CD14-positive monocyte (primary cell): ENCODE measurements around the gene ADAMTS17. TPM values are rescaled to one million over a fixed set of nuclear protein-coding genes. Genes with fewer than 3 reads are reported as not detected.

Experiments
- DNase-seq, 3 donors: peaks; one replicate each; pipeline ENCODE4 v3.0.0-alpha.2; 2011 to 2022
- H2AFZ ChIP-seq: 2 replicates; pipeline ENCODE4 v1.6.0; 2012; ENCODE audit warnings: mild to moderate bottlenecking, low read depth, low read length, inconsistent platforms; ENCODE audit not compliant: insufficient read depth, poor library complexity, severe bottlenecking
- H3K27ac ChIP-seq, 2 donors: 1 replicate in 1 of 2; 2 replicates in 1 of 2; pipeline ENCODE4 v1.5.1; 2012 to 2013; ENCODE audit warnings: low read length in 2 of 2, control low read depth in 1 of 2, inconsistent platforms in 1 of 2, low read depth in 1 of 2, mild to moderate bottlenecking in 1 of 2
- H3K27me3 ChIP-seq, 2 donors: one replicate each; pipeline versions ENCODE4 v1.6.0 to v1.6.1; 2011 to 2013; ENCODE audit warnings: low read length in 2 of 2; ENCODE audit not compliant: control insufficient read depth in 2 of 2, insufficient read depth in 2 of 2
- H3K36me3 ChIP-seq, 2 donors: replicated peaks in 1 of 2; 1 replicate in 1 of 2; 2 replicates in 1 of 2; pipeline versions ENCODE4 v1.5.1 to v1.6.1; 2012 to 2013; ENCODE audit warnings: low read length in 2 of 2, control low read depth in 1 of 2, inconsistent platforms in 1 of 2, mild to moderate bottlenecking in 1 of 2; ENCODE audit not compliant: insufficient read depth in 2 of 2, control insufficient read depth in 1 of 2
- H3K4me1 ChIP-seq, 2 donors: 1 replicate in 1 of 2; 2 replicates in 1 of 2; pipeline versions ENCODE4 v1.5.1 to v1.6.1; 2012 to 2013; ENCODE audit warnings: low read length in 2 of 2, control low read depth in 1 of 2, inconsistent platforms in 1 of 2, mild to moderate bottlenecking in 1 of 2, moderate library complexity in 1 of 2; ENCODE audit not compliant: insufficient read depth in 2 of 2, control insufficient read depth in 1 of 2
- H3K4me2 ChIP-seq: replicated peaks from 2 replicates; pipeline ENCODE3; 2012; ENCODE audit warnings: low read length, moderate library complexity, mild to moderate bottlenecking; ENCODE audit not compliant: poor library complexity, severe bottlenecking; ENCODE audit errors: extremely low read depth
- H3K4me3 ChIP-seq, 3 experiments: fragments of 200-600 bp in 1 of 3; sonication (generic) in 1 of 3; replicated peaks in 1 of 3; 1 replicate in 2 of 3; 2 replicates in 1 of 3; pipeline ENCODE4 v1.5.1; 2011 to 2013; ENCODE audit warnings: low read length in 3 of 3, mild to moderate bottlenecking in 3 of 3, control low read depth in 2 of 3, low read depth in 2 of 3, inconsistent platforms in 1 of 3, moderate library complexity in 1 of 3
- H3K79me2 ChIP-seq: 2 replicates; pipeline ENCODE4 v1.6.0; 2012; ENCODE audit warnings: mild to moderate bottlenecking, control low read depth, inconsistent platforms, low read length, moderate library complexity; ENCODE audit not compliant: insufficient read depth
- H3K9ac ChIP-seq: 2 replicates; pipeline ENCODE4 v1.6.0; 2017; ENCODE audit warnings: low read length, mild to moderate bottlenecking; ENCODE audit not compliant: insufficient read depth, poor library complexity, severe bottlenecking
- H3K9me3 ChIP-seq, 2 donors: replicated peaks in 1 of 2; 1 replicate in 1 of 2; 2 replicates in 1 of 2; pipeline versions ENCODE4 v1.5.1 to v1.6.1; 2012 to 2013; ENCODE audit warnings: low read length in 2 of 2, control low read depth in 1 of 2; ENCODE audit not compliant: control insufficient read depth in 1 of 2, insufficient read depth in 1 of 2
- H4K20me1 ChIP-seq: 2 replicates; pipeline ENCODE4 v1.6.0; 2012; ENCODE audit warnings: mild to moderate bottlenecking, low read length, control low read depth, moderate library complexity; ENCODE audit not compliant: insufficient read depth
- H3K27ac Mint-ChIP-seq, 7 donors: one replicate each; pipeline ENCODE4 v1.8.0; 2020; ENCODE audit warnings: mild to moderate bottlenecking in 7 of 7, mixed read lengths in 7 of 7, moderate library complexity in 6 of 7, inconsistent platforms in 2 of 7
- H3K27me3 Mint-ChIP-seq, 3 donors: one replicate each; pipeline ENCODE4 v1.8.0; 2021 to 2022; ENCODE audit warnings: low read depth in 3 of 3, mild to moderate bottlenecking in 3 of 3, mixed read lengths in 3 of 3, moderate library complexity in 3 of 3, inconsistent platforms in 1 of 3
- H3K36me3 Mint-ChIP-seq, 2 donors: one replicate each; pipeline ENCODE4 v1.8.0; 2020; ENCODE audit warnings: mixed read lengths in 2 of 2, inconsistent platforms in 1 of 2, mild to moderate bottlenecking in 1 of 2
- H3K4me1 Mint-ChIP-seq: one replicate; pipeline ENCODE4 v1.8.0; 2020; ENCODE audit warnings: mild to moderate bottlenecking, mixed read lengths
- H3K4me3 Mint-ChIP-seq, 2 donors: one replicate each; pipeline ENCODE4 v1.8.0; 2020; ENCODE audit warnings: mild to moderate bottlenecking in 2 of 2, mixed read lengths in 2 of 2, moderate library complexity in 1 of 2
- H3K9me3 Mint-ChIP-seq, 7 donors: one replicate each; pipeline ENCODE4 v1.8.0; 2020 to 2022; ENCODE audit warnings: mixed read lengths in 7 of 7, mild to moderate bottlenecking in 6 of 7, moderate library complexity in 6 of 7, inconsistent platforms in 2 of 7
- CTCF ChIP-seq: fragments of 200-600 bp; IDR thresholded peaks from one replicate; pipeline ENCODE4 v1.8.0; 2022; ENCODE audit warnings: antibody characterized with exemption, mild to moderate bottlenecking
- WGBS: methylation state at CpG from one replicate; pipeline ENCODE4 v1.1.5; 2013; ENCODE audit warnings: missing lambda C conversion rate; ENCODE audit not compliant: insufficient coverage; 5-methylcytosine and 5-hydroxymethylcytosine counted together
- intact Hi-C, 2 donors: fragments of 100-400 bp; cut with micrococcal nuclease; formaldehyde crosslinking; loops; one replicate each; pipeline versions ENCODE4 v1.15.0 to v1.15.1; 2023
- polyA plus RNA-seq, 3 donors: library from polyadenylated mRNA; depleted of rRNA in 1 of 3; unstranded in 2 of 3; stranded (reverse) in 1 of 3; fragments of 300-500 nt in 2 of 3; fragments of >200 nt in 1 of 3; fragmentation: Illumina TruSeq in 2 of 3; gene quantifications; 1 replicate in 2 of 3; 2 replicates in 1 of 3; pipeline ENCODE4 v1.2.3, GENCODE V29; 2012 to 2021

ADAMTS17 gene
- polyA plus RNA-seq, 3 donors: 0.03 to 0.25 TPM; not detected in 1

- Histone ChIP-seq H3K4me1 (no peaks in the 10 kb centered on the region), H3K9ac (no peak overlapping the region), H4K20me1 (no peaks in the 10 kb centered on the region), H3K4me2 (no peak overlapping the region), H3K27ac (no peak overlapping the region), H3K9me3 (peaks cover 0 to 5% of the 10 kb centered on the region in 2 donors), H2AFZ (no peak overlapping the region), H3K27me3 (peaks cover 5 to 29% of the 10 kb centered on the region in 2 donors), H3K79me2 (no peaks in the 10 kb centered on the region), H3K4me3 (no peak overlapping the region), H3K36me3 (no peaks in the 10 kb centered on the region)
- H3K4me3 Mint-ChIP-seq: no peak overlapping the region
- no peaks in the 10 kb centered on the region for H3K36me3 Mint-ChIP-seq
- intact Hi-C loops: no loop called here
- peak overlapping the region in 1 of 7 donors; percentile 31 for H3K27ac Mint-ChIP-seq
- no peak for DNase-seq
- H3K27me3 Mint-ChIP-seq: peaks cover 25 to 34% (median 27%) of the 10 kb centered on the region in 3 donors
- TF ChIP-seq CTCF: no peak
- no peaks in the 10 kb centered on the region for H3K4me1 Mint-ChIP-seq
- WGBS: 96% methylated on average over 4 of the region's 4 CpGs
- H3K9me3 Mint-ChIP-seq: peaks cover 3 to 17% (median 7%) of the 10 kb centered on the region in 7 donors
These were observed 355.9 kb downstream of the ADAMTS17 start for GRCh38 chr15:99985878-99986277.

GRCh38 chr15:99984491-99985243 is 357.1 kb downstream of the ADAMTS17 start:
- Mint-ChIP-seq H3K9me3 (peaks cover 2 to 13% (median 5%) of the 10 kb centered on the region in 7 donors), H3K4me1 (no peaks in the 10 kb centered on the region), H3K4me3 (peak overlapping the region in 1 of 2 donors; percentile 13), H3K27ac (no peak overlapping the region), H3K27me3 (peaks cover 25 to 36% (median 27%) of the 10 kb centered on the region in 3 donors), H3K36me3 (no peaks in the 10 kb centered on the region)
- H3K4me2 ChIP-seq: no peak overlapping the region
- 91% methylated on average over 16 of the region's 18 CpGs for WGBS
- no peak overlapping the region for H3K27ac ChIP-seq
- H3K4me1 ChIP-seq: no peaks in the 10 kb centered on the region
- no peak for TF ChIP-seq CTCF
- DNase-seq: no peak
- peaks cover 0 to 5% of the 10 kb centered on the region in 2 donors for H3K9me3 ChIP-seq
- no peak overlapping the region for H3K4me3 ChIP-seq
- intact Hi-C loops: no loop called here
- no peak overlapping the region for H2AFZ ChIP-seq
- no peaks in the 10 kb centered on the region for H3K79me2 ChIP-seq
- H4K20me1 ChIP-seq: no peaks in the 10 kb centered on the region
- H3K9ac ChIP-seq: no peak overlapping the region
- no peaks in the 10 kb centered on the region for H3K36me3 ChIP-seq
- H3K27me3 ChIP-seq: peaks cover 5 to 29% of the 10 kb centered on the region in 2 donors
